SK-N-SH (cell line): Measurements from ENCODE around the gene MLST8.

Source experiments
- EZH2phosphoT487 ChIP-seq: fragments of 200-600 bp; sonication (generic); IDR thresholded peaks from 2 replicates; pipeline ENCODE4 v1.6.1; 2017; ENCODE audit warnings: low read depth, mixed run types, mild to moderate bottlenecking, antibody characterized with exemption, moderate library complexity, borderline replicate concordance
- FOXJ3 ChIP-seq: sonication (generic); formaldehyde crosslinking; IDR thresholded peaks from 2 replicates; pipeline ENCODE4 v1.5.1; 2020; ENCODE audit warnings: mild to moderate bottlenecking, missing genetic modification reagents
- GABPA ChIP-seq: IDR thresholded peaks from 2 replicates; pipeline ENCODE4 v1.4.0; 2012; ENCODE audit warnings: low read depth, mild to moderate bottlenecking
- RCOR1 ChIP-seq: fragments of 150-350 bp; IDR thresholded peaks from 2 replicates; pipeline ENCODE4 v1.6.1; 2017; ENCODE audit warnings: antibody characterized with exemption, low read length
- SIN3A ChIP-seq: IDR thresholded peaks from 2 replicates; pipeline ENCODE4 v1.6.1; 2012; ENCODE audit warnings: low read depth, mild to moderate bottlenecking, low read length, moderate library complexity, borderline replicate concordance
- TEAD4 ChIP-seq: IDR thresholded peaks from 2 replicates; pipeline ENCODE4 v1.4.0; 2012; ENCODE audit warnings: mild to moderate bottlenecking, borderline replicate concordance; ENCODE audit not compliant: insufficient read depth
- TF ChIP-seq, protein P1 (sequence below): fragments of 200-600 bp; sonication (generic); IDR thresholded peaks from 2 replicates; pipeline ENCODE4 v1.6.1; 2017; ENCODE audit warnings: antibody characterized with exemption, mild to moderate bottlenecking, moderate library complexity
- TF ChIP-seq, protein P2 (sequence below): fragments of 150-350 bp; IDR thresholded peaks from 2 replicates; pipeline ENCODE4 v1.6.1; 2017; ENCODE audit warnings: antibody characterized with exemption, low read length, low read depth, borderline replicate concordance

GRCh38 chr16:2189252-2189893, 15.9 kb upstream of the MLST8 start:
- TF ChIP-seq, protein P1, sequence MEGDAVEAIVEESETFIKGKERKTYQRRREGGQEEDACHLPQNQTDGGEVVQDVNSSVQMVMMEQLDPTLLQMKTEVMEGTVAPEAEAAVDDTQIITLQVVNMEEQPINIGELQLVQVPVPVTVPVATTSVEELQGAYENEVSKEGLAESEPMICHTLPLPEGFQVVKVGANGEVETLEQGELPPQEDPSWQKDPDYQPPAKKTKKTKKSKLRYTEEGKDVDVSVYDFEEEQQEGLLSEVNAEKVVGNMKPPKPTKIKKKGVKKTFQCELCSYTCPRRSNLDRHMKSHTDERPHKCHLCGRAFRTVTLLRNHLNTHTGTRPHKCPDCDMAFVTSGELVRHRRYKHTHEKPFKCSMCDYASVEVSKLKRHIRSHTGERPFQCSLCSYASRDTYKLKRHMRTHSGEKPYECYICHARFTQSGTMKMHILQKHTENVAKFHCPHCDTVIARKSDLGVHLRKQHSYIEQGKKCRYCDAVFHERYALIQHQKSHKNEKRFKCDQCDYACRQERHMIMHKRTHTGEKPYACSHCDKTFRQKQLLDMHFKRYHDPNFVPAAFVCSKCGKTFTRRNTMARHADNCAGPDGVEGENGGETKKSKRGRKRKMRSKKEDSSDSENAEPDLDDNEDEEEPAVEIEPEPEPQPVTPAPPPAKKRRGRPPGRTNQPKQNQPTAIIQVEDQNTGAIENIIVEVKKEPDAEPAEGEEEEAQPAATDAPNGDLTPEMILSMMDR: no peak
- TF ChIP-seq FOXJ3 (no peak), EZH2phosphoT487 (no peak), TEAD4 (no peak), GABPA (no peak), RCOR1 (no peak), SIN3A (no peak)
- TF ChIP-seq, protein P2, sequence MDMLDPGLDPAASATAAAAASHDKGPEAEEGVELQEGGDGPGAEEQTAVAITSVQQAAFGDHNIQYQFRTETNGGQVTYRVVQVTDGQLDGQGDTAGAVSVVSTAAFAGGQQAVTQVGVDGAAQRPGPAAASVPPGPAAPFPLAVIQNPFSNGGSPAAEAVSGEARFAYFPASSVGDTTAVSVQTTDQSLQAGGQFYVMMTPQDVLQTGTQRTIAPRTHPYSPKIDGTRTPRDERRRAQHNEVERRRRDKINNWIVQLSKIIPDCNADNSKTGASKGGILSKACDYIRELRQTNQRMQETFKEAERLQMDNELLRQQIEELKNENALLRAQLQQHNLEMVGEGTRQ: no peak
